Esophagus squamous epithelium (tissue), 5 donors: Measurements from ENCODE around the gene RPS6KA3. TPM values are rescaled to one million over a fixed set of nuclear protein-coding genes. Genes with fewer than 3 reads are reported as not detected.
A peak's percentile ranks its signal among the peaks of the same experiment; 100 is the strongest.

Experiments
- DNase-seq: peaks from one replicate; lab custom pipeline; 2025; lab: John Stamatoyannopoulos, UW
- H3K27ac ChIP-seq, 4 donors: fragments of 200-600 bp; sonication (generic); one replicate each; pipeline ENCODE4 v1.5.1; 2016 to 2019; ENCODE audit warnings: mild to moderate bottlenecking in 1 of 4
- H3K27me3 ChIP-seq, 4 donors: fragments of 200-600 bp; sonication (generic); 1 replicate in 3 of 4; 2 replicates in 1 of 4; pipeline versions ENCODE4 v1.5.1 to v1.6.0; 2017 to 2021; ENCODE audit warnings: antibody characterized with exemption in 1 of 4
- H3K36me3 ChIP-seq, 3 donors: fragments of 200-600 bp; sonication (generic); one replicate each; pipeline ENCODE4 v1.5.1; 2016 to 2019
- H3K4me1 ChIP-seq, 3 donors: fragments of 200-600 bp; sonication (generic); one replicate each; pipeline ENCODE4 v1.5.1; 2017 to 2019
- H3K4me3 ChIP-seq, 4 donors: fragments of 200-600 bp; sonication (generic); 1 replicate in 3 of 4; 2 replicates in 1 of 4; pipeline ENCODE4 v1.5.1; 2016 to 2019; ENCODE audit warnings: mild to moderate bottlenecking in 2 of 4, moderate library complexity in 1 of 4
- H3K9me3 ChIP-seq, 3 donors: fragments of 200-600 bp; sonication (generic); one replicate each; pipeline ENCODE4 v1.5.1; 2016 to 2019
- CTCF ChIP-seq, 6 experiments: fragments of 450-650 bp in 4 of 6; fragments of 200-600 bp in 2 of 6; sonication (generic) in 2 of 6; IDR thresholded peaks; one replicate each; pipeline ENCODE4 v1.5.1; 2016 to 2019; ENCODE audit warnings: antibody characterized with exemption in 6 of 6, mild to moderate bottlenecking in 4 of 6, moderate library complexity in 4 of 6
- POLR2A ChIP-seq, 4 donors: fragments of 450-650 bp; IDR thresholded peaks; one replicate each; pipeline ENCODE4 v1.6.1; 2017; ENCODE audit warnings: antibody characterized with exemption in 4 of 4, mild to moderate bottlenecking in 4 of 4, moderate library complexity in 3 of 4
- WGBS, 2 donors: methylation state at CpG; one replicate each; pipeline ENCODE4 v1.1.5; 2018; 5-methylcytosine and 5-hydroxymethylcytosine counted together
- intact Hi-C: fragments of 100-400 bp; cut with DNase I; formaldehyde crosslinking; loops from one replicate; pipeline ENCODE4 v1.15.0; 2022
- total RNA-seq, 4 donors: library from RNA; depleted of rRNA; stranded (reverse); fragments of >200 nt; gene quantifications; one replicate each; pipeline ENCODE4 v1.1.0, GENCODE V29; 2016
- donor health status: DM: yes; HTN: yes; CAD: no.

RPS6KA3 gene
- total RNA-seq, 4 donors from 2014 or later, result 15.8 to 30.9 (median 29.7) TPM

GRCh38 chrX:20144491-20144890, 122.2 kb downstream of the RPS6KA3 start:
- Histone ChIP-seq H3K4me1 (peaks cover 6 to 11% (median 9%) of the 10 kb centered on the region in 3 donors), H3K27me3 (no peaks in the 10 kb centered on the region), H3K27ac (no peak overlapping the region), H3K4me3 (no peak overlapping the region), H3K9me3 (no peaks in the 10 kb centered on the region), H3K36me3 (no peaks in the 10 kb centered on the region)
- no peak for DNase-seq
- no peak for TF ChIP-seq POLR2A (IDR thresholded peaks at IDR 0.05)
- TF ChIP-seq CTCF (IDR thresholded peaks at IDR 0.05), result no peak
- intact Hi-C loops, result no loop called here
- 86 to 88% methylated on average over 1 to 3 of the region's 3 CpGs for WGBS, 2 donors

DNA sequence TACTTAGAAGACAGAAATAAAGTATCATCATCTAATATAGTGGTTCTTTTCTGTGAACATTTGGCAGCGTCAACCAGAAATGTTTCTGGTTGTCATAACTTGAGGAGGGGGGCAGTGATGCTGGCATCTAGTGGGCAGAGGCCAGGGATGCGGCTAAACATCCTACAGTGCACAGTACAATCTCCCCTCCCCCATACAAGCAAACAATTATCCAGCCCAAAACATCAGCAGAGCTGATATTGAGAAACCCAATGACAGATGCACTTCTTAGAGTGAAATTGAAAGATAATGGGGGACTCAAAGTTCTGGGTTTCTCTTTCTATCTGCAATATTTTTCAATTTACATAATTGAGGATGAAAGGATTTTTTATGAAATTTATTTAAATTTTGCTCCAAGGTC, 123.1 kb downstream of the RPS6KA3 start:
- H3K27ac ChIP-seq, result peak overlapping the region in 2 of 4 donors; percentile 94 to 95
- no peak for DNase-seq
- TF ChIP-seq CTCF (IDR thresholded peaks at IDR 0.05), result no peak
- TF ChIP-seq POLR2A (IDR thresholded peaks at IDR 0.05), result no peak
- intact Hi-C loops, result no loop called here
- no peaks in the 10 kb centered on the region for H3K27me3 ChIP-seq
- H3K4me1 ChIP-seq, result peaks cover 6 to 20% (median 17%) of the 10 kb centered on the region in 3 donors
- no peaks in the 10 kb centered on the region for H3K9me3 ChIP-seq
- 68 to 74% methylated on average over 2 of the region's 2 CpGs for WGBS, 2 donors
- no peaks in the 10 kb centered on the region for H3K36me3 ChIP-seq
- no peak overlapping the region for H3K4me3 ChIP-seq

DNA sequence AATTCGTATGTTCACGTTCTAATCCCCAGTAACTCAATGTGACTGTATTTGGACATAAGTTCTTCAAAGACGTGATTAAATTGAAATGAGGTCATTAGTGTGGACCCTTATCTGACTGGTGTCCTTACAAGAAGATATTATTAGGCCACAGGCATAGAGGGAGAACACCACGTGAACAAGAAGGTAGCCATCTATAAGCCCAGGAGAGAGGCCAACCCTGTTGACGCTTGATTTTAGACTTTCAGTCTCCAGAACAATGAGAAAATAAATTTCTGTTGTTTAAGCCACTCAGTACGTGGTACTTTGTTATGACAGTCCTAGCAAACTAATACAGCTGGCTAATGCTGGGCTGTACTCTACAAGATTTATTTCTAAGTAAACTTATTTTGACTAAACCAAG, 123.6 kb downstream of the RPS6KA3 start:
- no peak overlapping the region for H3K4me3 ChIP-seq
- intact Hi-C loops, result no loop called here
- peaks cover 0 to 4% (median 0%) of the 10 kb centered on the region in 3 donors for H3K36me3 ChIP-seq
- H3K9me3 ChIP-seq, result no peaks in the 10 kb centered on the region
- DNase-seq, result no peak
- H3K4me1 ChIP-seq, result peaks cover 6 to 20% (median 17%) of the 10 kb centered on the region in 3 donors
- no peaks in the 10 kb centered on the region for H3K27me3 ChIP-seq
- WGBS, 2 donors, result 73 to 85% methylated on average over 4 to 6 of the region's 6 CpGs
- H3K27ac ChIP-seq, result peak overlapping the region in 3 of 4 donors; percentile 89 to 95 (median 94)
- TF ChIP-seq CTCF (IDR thresholded peaks at IDR 0.05) (no peak), POLR2A (IDR thresholded peaks at IDR 0.05) (no peak)

DNA sequence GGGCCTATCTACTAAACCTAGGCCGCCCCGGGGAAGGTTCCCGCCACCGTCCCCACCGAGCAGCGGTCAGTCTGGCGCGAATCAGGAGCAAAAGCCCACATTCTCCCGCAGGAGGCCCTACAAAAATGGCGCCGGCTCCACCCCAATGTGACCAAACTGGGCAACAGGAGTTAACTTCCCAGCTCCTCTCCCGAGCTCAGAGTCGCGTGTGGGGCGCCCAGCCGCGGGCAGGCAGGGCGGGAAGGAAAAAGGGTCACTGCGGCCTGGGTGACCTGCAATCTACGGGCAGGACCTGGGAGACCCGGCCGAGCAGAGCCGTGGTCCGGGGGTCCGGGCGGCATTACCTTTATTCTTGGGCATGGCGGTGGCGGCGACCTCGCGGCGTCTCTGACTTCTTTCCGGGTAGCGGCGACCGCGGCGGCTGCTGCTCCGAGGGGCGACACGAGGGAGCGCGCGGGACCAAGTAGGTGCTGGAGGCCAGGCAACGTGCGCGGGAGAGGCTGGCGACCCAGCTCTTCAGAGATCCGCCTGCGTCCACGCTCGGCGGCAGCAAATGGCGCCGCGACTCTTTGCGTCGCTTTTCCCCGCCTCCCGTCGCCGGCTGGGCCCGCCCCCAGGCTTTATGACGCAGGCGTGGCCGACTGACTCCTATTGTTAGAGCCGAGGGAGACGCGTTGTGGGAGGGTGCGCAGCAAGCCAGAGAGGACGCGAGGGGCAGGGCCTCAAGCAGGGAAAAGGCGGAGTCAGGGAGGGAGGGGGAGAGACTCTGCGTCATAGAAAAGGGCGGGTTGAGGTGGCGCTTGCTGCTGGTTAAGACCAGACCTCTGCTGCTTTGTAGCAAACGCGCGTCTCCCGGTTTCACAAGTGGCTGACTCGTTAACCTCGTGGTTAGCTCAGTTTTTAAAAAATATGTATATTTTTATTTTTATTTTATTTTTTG, 125.2 kb downstream of the RPS6KA3 start, which contains the start of gene EIF1AX:
EIF1AX (minus strand) TSS at position 558 of the 940 bp plus-strand sequence; CDS start at position 360, 198 bp downstream.
- TF ChIP-seq CTCF (IDR thresholded peaks at IDR 0.05), result peak in 2 of 6 experiments; percentile 4 to 8
- peak in 3 of 4 donors; percentile 92 to 97 (median 95) for TF ChIP-seq POLR2A (IDR thresholded peaks at IDR 0.05)
- peak within 1 kb of the TSS; percentile 94 to 98 (median 94) for H3K27ac ChIP-seq
- peak; percentile 98 for DNase-seq
- intact Hi-C loops, result no loop called here
- WGBS, 2 donors, result 0 to 1% methylated on average over 10 to 23 of the region's 82 CpGs
- H3K4me1 ChIP-seq, result peaks cover 6 to 20% (median 17%) of the 10 kb centered on the region in 3 donors
- peaks cover 5 to 19% (median 6%) of the 10 kb centered on the region in 3 donors for H3K36me3 ChIP-seq
- H3K9me3 ChIP-seq, result no peaks in the 10 kb centered on the region
- peak within 1 kb of the TSS; percentile 59 to 97 (median 84) for H3K4me3 ChIP-seq
- no peaks in the 10 kb centered on the region for H3K27me3 ChIP-seq

DNA sequence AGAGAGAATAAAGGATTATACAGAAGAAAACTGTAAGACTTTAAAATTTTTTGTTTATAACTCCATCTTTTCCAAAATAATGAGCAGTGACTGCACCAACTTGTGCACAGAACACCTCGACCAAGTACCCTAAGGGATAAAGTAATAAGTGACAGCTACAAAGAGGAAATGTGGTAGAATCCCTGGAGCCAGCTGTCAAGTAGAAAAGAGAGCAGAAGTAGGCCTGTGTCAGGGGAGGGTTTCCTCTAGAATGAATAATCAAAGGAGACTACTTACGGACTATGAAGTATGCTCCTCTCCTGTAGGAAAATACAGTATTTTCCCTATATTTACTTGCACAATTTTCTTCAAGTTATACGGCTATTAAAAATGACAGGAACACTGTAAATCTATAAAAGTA, 126.3 kb downstream of the RPS6KA3 start:
- intact Hi-C loops, result no loop called here
- DNase-seq, result no peak
- peaks cover 5 to 29% (median 6%) of the 10 kb centered on the region in 3 donors for H3K36me3 ChIP-seq
- TF ChIP-seq CTCF (IDR thresholded peaks at IDR 0.05), result no peak
- no peak for TF ChIP-seq POLR2A (IDR thresholded peaks at IDR 0.05)
- peak overlapping the region in 3 of 4 donors; percentile 46 to 98 (median 94) for H3K27ac ChIP-seq
- peaks cover 6 to 20% (median 17%) of the 10 kb centered on the region in 3 donors for H3K4me1 ChIP-seq
- 0 to 19% methylated on average over 3 of the region's 3 CpGs for WGBS, 2 donors
- peak overlapping the region; percentile 59 to 97 (median 84) for H3K4me3 ChIP-seq
- H3K27me3 ChIP-seq, result no peaks in the 10 kb centered on the region
- H3K9me3 ChIP-seq, result no peaks in the 10 kb centered on the region
